ENCODE measurements around the gene GOLGA1. TPM values are rescaled to one million over a fixed set of nuclear protein-coding genes. Genes with fewer than 3 reads are reported as not detected.
"Not testable (repeated sequence)": the region's sequence is repeated elsewhere in the genome, so short reads cannot be mapped to it uniquely, and the experiment has no call there.

GOLGA1 gene
- total RNA-seq (2014; rRNA removed; shearing (Covaris generic)): 19.3 and 24.3 TPM in 2 replicates

GRCh38 chr9:124940894-124941678, at the start of gene GOLGA1:
Gene GOLGA1 (minus strand): TSS chr9:124941083. CDS start chr9:124938711, 2,372 bp downstream.
- DNase-seq (ENCODE audit: low spot score): peak; percentile 91

GRCh38 chr9:124983698-124984097, 42.8 kb upstream of the GOLGA1 start:
- DNase-seq (ENCODE audit: low spot score): no peak

GRCh38 chr9:124980431-124980830, 39.5 kb upstream of the GOLGA1 start:
- DNase-seq (ENCODE audit: low spot score): no peak

GRCh38 chr9:124975131-124975530, 34.2 kb upstream of the GOLGA1 start:
- DNase-seq (ENCODE audit: low spot score): no peak

- no peak for DNase-seq (ENCODE audit: low spot score)
Measured at GRCh38 chr9:124973807-124974206, 32.9 kb upstream of the GOLGA1 start.

GRCh38 chr9:124972241-124972770, 31.4 kb upstream of the GOLGA1 start:
- DNase-seq (ENCODE audit: low spot score): no peak

- DNase-seq (ENCODE audit: low spot score): no peak
Measured at GRCh38 chr9:124969401-124969800, 28.5 kb upstream of the GOLGA1 start.

GRCh38 chr9:124968238-124968637, 27.4 kb upstream of the GOLGA1 start:
- DNase-seq (ENCODE audit: low spot score): no peak

- DNase-seq (ENCODE audit: low spot score): not testable (repeated sequence)
Measured at GRCh38 chr9:124965775-124966568, 25.1 kb upstream of the GOLGA1 start.

- no peak for DNase-seq (ENCODE audit: low spot score)
Measured at GRCh38 chr9:124964604-124965003, 23.7 kb upstream of the GOLGA1 start.

GRCh38 chr9:124964056-124964455, 23.2 kb upstream of the GOLGA1 start:
- no peak for DNase-seq (ENCODE audit: low spot score)

- no peak for DNase-seq (ENCODE audit: low spot score)
Measured at GRCh38 chr9:124960409-124960752, 19.5 kb upstream of the GOLGA1 start.

- not testable (repeated sequence) for DNase-seq (ENCODE audit: low spot score)
Measured at GRCh38 chr9:124959671-124960408, 19.0 kb upstream of the GOLGA1 start.

GRCh38 chr9:124954255-124954654, 13.4 kb upstream of the GOLGA1 start:
- no peak for DNase-seq (ENCODE audit: low spot score)

GRCh38 chr9:124950050-124950718, 9.3 kb upstream of the GOLGA1 start:
- DNase-seq (ENCODE audit: low spot score): no peak

- DNase-seq (ENCODE audit: low spot score): no peak
Measured at GRCh38 chr9:124949387-124949786, 8.5 kb upstream of the GOLGA1 start.

GRCh38 chr9:124947727-124948391, 7.0 kb upstream of the GOLGA1 start:
- DNase-seq (ENCODE audit: low spot score): no peak

GRCh38 chr9:124946167-124946566, 5.3 kb upstream of the GOLGA1 start:
- no peak for DNase-seq (ENCODE audit: low spot score)

- peak; percentile 51 for DNase-seq (ENCODE audit: low spot score)
Measured at GRCh38 chr9:124941679-124942561, 1.0 kb upstream of the GOLGA1 start.

GRCh38 chr9:124940521-124940893, 376 bp downstream of the GOLGA1 start:
- no peak for DNase-seq (ENCODE audit: low spot score)
